ENCODE measurements around the gene SCAPER.
"Not testable (repeated sequence)": the region's sequence is repeated elsewhere in the genome, so short reads cannot be mapped to it uniquely, and the experiment has no call there.

SCAPER gene

GRCh38 chr15:76309601-76310330, 595.4 kb downstream of the SCAPER start:
- DNase-seq, result no peak

- DNase-seq, result no peak
These were observed 601.2 kb downstream of the SCAPER start for GRCh38 chr15:76303909-76304308.

GRCh38 chr15:76299786-76300185, 605.4 kb downstream of the SCAPER start:
- DNase-seq, result no peak

GRCh38 chr15:76298986-76299385, 606.2 kb downstream of the SCAPER start:
- no peak for DNase-seq

GRCh38 chr15:76297951-76298350, 607.2 kb downstream of the SCAPER start:
- DNase-seq, result not testable (repeated sequence)
